Left ventricle myocardium inferior (tissue), 1 donor: ENCODE results near the gene RNMT. TPM values are rescaled to one million over a fixed set of nuclear protein-coding genes. Genes with fewer than 3 reads are reported as not detected.
A peak's percentile ranks its signal among the peaks of the same experiment; 100 is the strongest.

ENCODE experiments used
- DNase-seq: peaks from one replicate; pipeline ENCODE4 v3.0.0-alpha.2; 2020
- H3K27ac ChIP-seq: fragments of 200-600 bp; replicated peaks from 2 replicates; pipeline ENCODE4 v1.8.0; 2021
- H3K27me3 ChIP-seq: fragments of 200-600 bp; 2 replicates; pipeline ENCODE4 v1.8.0; 2021; ENCODE audit warnings: low read depth
- H3K36me3 ChIP-seq: fragments of 200-600 bp; 2 replicates; pipeline ENCODE4 v1.8.0; 2021
- H3K4me1 ChIP-seq: fragments of 200-600 bp; 2 replicates; pipeline ENCODE4 v1.8.0; 2021
- H3K4me3 ChIP-seq: fragments of 200-600 bp; 2 replicates; pipeline ENCODE4 v1.8.0; 2021; ENCODE audit warnings: mild to moderate bottlenecking, moderate library complexity
- H3K9me3 ChIP-seq: fragments of 200-600 bp; replicated peaks from 2 replicates; pipeline ENCODE4 v1.8.0; 2021
- CTCF ChIP-seq: fragments of 200-600 bp; IDR thresholded peaks from 2 replicates; pipeline ENCODE4 v1.8.0; 2021; ENCODE audit warnings: antibody characterized with exemption, mild to moderate bottlenecking, borderline replicate concordance
- intact Hi-C: fragments of 100-400 bp; cut with micrococcal nuclease; formaldehyde crosslinking; loops from one replicate; pipeline ENCODE4 v1.11.0; 2022
- total RNA-seq: library from RNA; stranded (reverse); fragmentation: NEBNext Ultra II Directional; extraction: Animal tissue kit (Norgen Biotek cat#: 25700); gene quantifications from one replicate; pipeline ENCODE4 v1.2.1, GENCODE V29; 2021
- donor health status: DM: no; HTN: yes; CAD: no; lungs with severe emphysema.

Gene RNMT
- total RNA-seq, 1 donor from 2014 or later: 24.2 TPM

DNA sequence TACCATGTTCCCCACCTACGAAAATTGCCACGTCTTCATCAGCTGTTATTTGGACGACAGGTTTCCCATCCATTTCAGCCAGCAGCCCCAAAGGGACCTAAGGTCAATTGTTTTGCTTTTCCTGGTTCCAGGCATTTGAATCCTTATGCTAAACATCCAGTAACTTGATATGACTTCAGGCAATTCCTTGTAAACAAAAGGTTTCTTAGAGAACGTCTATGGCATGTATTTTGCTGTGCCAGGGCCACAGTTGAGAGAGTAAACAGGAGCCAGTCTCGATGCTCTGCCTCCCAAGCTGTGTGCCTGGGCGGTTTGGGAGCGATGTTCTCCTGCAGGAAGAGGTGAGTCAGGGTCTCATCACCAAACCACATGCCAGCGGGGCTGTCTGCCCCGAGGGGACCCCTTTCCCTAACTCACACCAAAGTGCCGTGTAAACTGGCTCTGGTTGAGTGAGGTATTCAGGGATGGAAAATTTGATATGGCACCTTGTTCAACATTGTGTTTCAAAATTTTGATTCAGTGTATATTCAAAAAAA lies 84.5 kb downstream of the RNMT start:
- DNase-seq: no peak
- no peak for TF ChIP-seq CTCF
- intact Hi-C loops: no loop called here
- Histone ChIP-seq H3K27ac (no peak overlapping the region), H3K4me1 (no peaks in the 10 kb centered on the region), H3K36me3 (no peaks in the 10 kb centered on the region), H3K27me3 (peaks cover 24% of the 10 kb centered on the region), H3K9me3 (no peaks in the 10 kb centered on the region), H3K4me3 (no peak overlapping the region)

DNA sequence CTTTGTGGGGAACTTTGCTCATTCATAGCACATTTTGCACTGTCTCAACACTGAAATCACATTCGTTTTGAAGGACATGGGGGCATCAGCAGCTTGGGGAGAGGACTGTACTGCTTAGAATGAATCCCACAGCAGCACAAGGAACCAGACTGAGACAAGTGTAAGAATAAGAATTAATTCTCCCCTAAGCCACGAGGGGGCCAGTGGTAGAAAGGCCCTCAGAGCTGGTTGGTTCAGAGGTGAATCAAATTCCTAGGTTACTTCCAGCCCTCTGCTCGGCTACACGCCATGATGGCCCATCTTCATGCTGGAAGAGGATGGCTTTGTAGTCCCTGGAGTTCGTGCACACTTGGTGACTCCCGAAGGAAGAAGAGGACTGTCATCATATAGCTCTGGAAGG lies 85.5 kb downstream of the RNMT start:
- Histone ChIP-seq H3K9me3 (no peaks in the 10 kb centered on the region), H3K4me1 (no peaks in the 10 kb centered on the region), H3K36me3 (no peaks in the 10 kb centered on the region), H3K27me3 (peaks cover 24% of the 10 kb centered on the region), H3K4me3 (no peak overlapping the region), H3K27ac (no peak overlapping the region)
- intact Hi-C loops: no loop called here
- no peak for TF ChIP-seq CTCF
- DNase-seq: no peak

DNA sequence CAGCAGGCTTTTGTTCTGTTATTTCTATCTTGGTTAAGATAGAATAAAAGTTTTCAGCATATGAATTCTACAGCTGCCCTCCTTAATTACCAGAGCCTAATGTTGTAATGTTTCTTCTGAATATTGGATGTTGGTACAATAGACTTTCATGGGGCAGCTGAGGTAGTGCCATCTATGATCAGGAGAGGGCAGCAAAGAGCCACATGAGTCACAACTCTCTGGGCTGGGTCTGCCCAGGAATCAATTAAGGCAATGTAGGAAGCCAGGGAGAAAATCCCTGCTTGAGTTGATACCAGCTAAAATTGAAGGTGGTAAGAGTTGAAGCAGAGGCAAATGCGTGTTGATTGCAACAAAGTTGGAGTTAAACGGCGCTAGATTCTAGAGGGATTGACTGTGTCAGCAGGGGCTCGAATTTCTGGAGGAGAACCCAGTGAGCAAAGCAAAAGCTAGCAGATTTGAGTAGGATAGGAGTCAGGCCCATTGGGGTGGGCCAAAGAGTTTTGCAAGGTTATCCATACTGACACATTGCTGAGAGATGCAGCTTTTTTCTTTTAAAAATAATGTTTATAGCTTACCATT lies 86.9 kb downstream of the RNMT start:
- peak; percentile 91 for TF ChIP-seq CTCF
- H3K27me3 ChIP-seq: peaks cover 21% of the 10 kb centered on the region
- intact Hi-C loops: no loop called here
- no peaks in the 10 kb centered on the region for H3K9me3 ChIP-seq
- no peak overlapping the region for H3K27ac ChIP-seq
- H3K4me1 ChIP-seq: no peaks in the 10 kb centered on the region
- no peaks in the 10 kb centered on the region for H3K36me3 ChIP-seq
- H3K4me3 ChIP-seq: no peak overlapping the region
- DNase-seq: peak; percentile 38

Other genes with a start within 250 kb of the RNMT start
- 52.9 TPM for gene FAM210A, start 115 bp upstream of the RNMT start, total RNA-seq
- gene MC5R, start 97.5 kb downstream of the RNMT start, total RNA-seq: not detected
- gene MC2R, start 188.9 kb downstream of the RNMT start, total RNA-seq: not detected